ENCODE data around the gene S100A8.

Gene S100A8

GRCh38 chr1:153379591-153379990 is 11.3 kb downstream of the S100A8 start:
- no peaks in the 10 kb centered on the region for H3K36me3 ChIP-seq (replicated peaks; ENCODE audit: low read depth, low read length)
- H3K27me3 ChIP-seq (ENCODE audit: low read depth, low read length), result peaks cover 68% of the 10 kb centered on the region

GRCh38 chr1:153375511-153375910 is 15.4 kb downstream of the S100A8 start, which contains the start of gene S100A12:
Gene S100A12 (minus strand): TSS chr1:153375621. CDS start chr1:153374592, 1,029 bp downstream.
- H3K79me2 ChIP-seq (ENCODE audit: low read length), result no peaks in the 10 kb centered on the region
- H4K20me1 ChIP-seq (ENCODE audit: insufficient read depth, low read length), result no peaks in the 10 kb centered on the region
- H3K36me3 ChIP-seq (replicated peaks; ENCODE audit: low read depth, low read length), result no peaks in the 10 kb centered on the region
- H3K9me3 ChIP-seq (ENCODE audit: insufficient read depth, low read length), result no peaks in the 10 kb centered on the region
- H3K4me2 ChIP-seq (ENCODE audit: low read length), result no peak within 1 kb of the TSS
- peaks cover 5% of the 10 kb centered on the region; the same call in 1 of the 2 replicates for H3K4me1 ChIP-seq (ENCODE audit: low read length)
- H3K27me3 ChIP-seq (ENCODE audit: low read depth, low read length), result peaks cover 56% of the 10 kb centered on the region
- no peak within 1 kb of the TSS for H2AFZ ChIP-seq (ENCODE audit: low read depth, low read length)
- H3K4me3 ChIP-seq (ENCODE audit: low read length), result no peak within 1 kb of the TSS
- H3K9ac ChIP-seq (ENCODE audit: low read length), result no peak within 1 kb of the TSS
- TF ChIP-seq CTCF (IDR thresholded peaks at IDR 0.05; ENCODE audit: low read depth, low read length) (no peak), EZH2phosphoT487 (IDR thresholded peaks at IDR 0.05; ENCODE audit: low read depth) (no peak)
- H3K27ac ChIP-seq (ENCODE audit: low read length), result no peak within 1 kb of the TSS

More at GRCh38 chr1:153379591-153379990, 11.3 kb downstream of the S100A8 start:
- Histone ChIP-seq H4K20me1 (ENCODE audit: insufficient read depth, low read length) (no peaks in the 10 kb centered on the region), H3K4me2 (ENCODE audit: low read length) (no peak overlapping the region), H3K9ac (ENCODE audit: low read length) (no peak overlapping the region), H3K4me1 (ENCODE audit: low read length) (no peaks in the 10 kb centered on the region), H2AFZ (ENCODE audit: low read depth, low read length) (no peak overlapping the region), H3K4me3 (ENCODE audit: low read length) (no peak overlapping the region), H3K9me3 (ENCODE audit: insufficient read depth, low read length) (no peaks in the 10 kb centered on the region), H3K79me2 (ENCODE audit: low read length) (no peaks in the 10 kb centered on the region), H3K27ac (ENCODE audit: low read length) (no peak overlapping the region)
- no peak for TF ChIP-seq EZH2phosphoT487 (IDR thresholded peaks at IDR 0.05; ENCODE audit: low read depth)
- no peak for TF ChIP-seq CTCF (IDR thresholded peaks at IDR 0.05; ENCODE audit: low read depth, low read length)

GRCh38 chr1:153374071-153374470 is 16.8 kb downstream of the S100A8 start:
- Histone ChIP-seq H4K20me1 (ENCODE audit: insufficient read depth, low read length) (no peaks in the 10 kb centered on the region), H3K36me3 (replicated peaks; ENCODE audit: low read depth, low read length) (no peaks in the 10 kb centered on the region), H2AFZ (ENCODE audit: low read depth, low read length) (no peak overlapping the region), H3K27me3 (ENCODE audit: low read depth, low read length) (peaks cover 67% of the 10 kb centered on the region), H3K9me3 (ENCODE audit: insufficient read depth, low read length) (no peaks in the 10 kb centered on the region), H3K4me3 (ENCODE audit: low read length) (no peak overlapping the region), H3K4me2 (ENCODE audit: low read length) (no peak overlapping the region), H3K79me2 (ENCODE audit: low read length) (no peaks in the 10 kb centered on the region), H3K4me1 (ENCODE audit: low read length) (peaks cover 5% of the 10 kb centered on the region; the same call in 1 of the 2 replicates), H3K27ac (ENCODE audit: low read length) (no peak overlapping the region), H3K9ac (ENCODE audit: low read length) (no peak overlapping the region)
- TF ChIP-seq CTCF (IDR thresholded peaks at IDR 0.05; ENCODE audit: low read depth, low read length), result no peak
- TF ChIP-seq EZH2phosphoT487 (IDR thresholded peaks at IDR 0.05; ENCODE audit: low read depth), result no peak

- H3K4me1 ChIP-seq (ENCODE audit: low read length), result peaks cover 5% of the 10 kb centered on the region; the same call in 1 of the 2 replicates
- no peak overlapping the region for H3K9ac ChIP-seq (ENCODE audit: low read length)
- no peak overlapping the region for H2AFZ ChIP-seq (ENCODE audit: low read depth, low read length)
- H3K4me3 ChIP-seq (ENCODE audit: low read length), result no peak overlapping the region
- H3K36me3 ChIP-seq (replicated peaks; ENCODE audit: low read depth, low read length), result no peaks in the 10 kb centered on the region
- H4K20me1 ChIP-seq (ENCODE audit: insufficient read depth, low read length), result no peaks in the 10 kb centered on the region
- H3K79me2 ChIP-seq (ENCODE audit: low read length), result no peaks in the 10 kb centered on the region
- no peaks in the 10 kb centered on the region for H3K9me3 ChIP-seq (ENCODE audit: insufficient read depth, low read length)
- TF ChIP-seq CTCF (IDR thresholded peaks at IDR 0.05; ENCODE audit: low read depth, low read length) (no peak), EZH2phosphoT487 (IDR thresholded peaks at IDR 0.05; ENCODE audit: low read depth) (no peak)
- peaks cover 55% of the 10 kb centered on the region for H3K27me3 ChIP-seq (ENCODE audit: low read depth, low read length)
- H3K27ac ChIP-seq (ENCODE audit: low read length), result no peak overlapping the region
- H3K4me2 ChIP-seq (ENCODE audit: low read length), result no peak overlapping the region
These were observed 18.3 kb downstream of the S100A8 start for GRCh38 chr1:153372571-153372970.

Measured in OCI-LY3 (cell line).